ENCODE measurements around the gene DMWD. TPM values are rescaled to one million over a fixed set of nuclear protein-coding genes. Genes with fewer than 3 reads are reported as not detected.
A peak's percentile ranks its signal among the peaks of the same experiment; 100 is the strongest.

Gene DMWD
- total RNA-seq, 2 experiments from 2014 or later: 43.2 to 44.0 TPM

DNA sequence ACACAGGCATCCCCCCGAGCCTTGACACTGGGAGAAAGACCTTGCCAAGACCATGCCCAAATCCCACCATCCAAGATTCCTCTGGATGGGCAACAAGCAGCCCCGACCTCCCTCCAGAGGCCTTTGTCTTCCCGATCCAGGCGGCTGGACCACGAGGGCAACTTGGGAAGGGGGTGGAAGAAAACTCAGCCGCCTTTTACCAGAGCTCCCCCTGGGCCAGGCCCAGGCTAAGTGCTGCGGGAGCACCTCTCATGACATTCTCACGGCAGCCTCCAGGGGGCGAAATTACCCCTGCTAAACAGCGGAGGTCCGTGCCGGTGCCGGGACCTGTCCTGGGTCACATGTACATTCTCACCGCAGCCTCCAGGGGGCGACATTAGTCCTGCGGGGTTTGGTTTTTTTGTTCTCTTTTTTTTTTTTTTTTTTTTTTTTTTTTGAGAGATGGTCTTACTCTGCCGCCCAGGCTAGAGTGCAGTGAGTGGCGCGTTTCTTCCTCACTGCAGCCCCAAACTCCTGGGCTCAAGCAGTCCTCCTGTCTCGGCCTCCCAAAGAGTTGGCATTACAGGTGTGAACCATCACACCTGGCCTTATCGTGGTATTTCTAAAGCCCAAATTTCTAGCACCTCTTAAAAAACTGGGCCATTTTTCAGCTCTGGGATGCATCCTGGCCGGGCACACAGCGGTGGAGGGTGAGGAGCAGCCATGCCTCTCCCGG lies 24.5 kb upstream of the DMWD start:
- ChIA-PET CTCF (ENCODE audit: unreplicated experiment) (interaction anchor here (0.5 to 1.1 kb wide), 2 partner anchors 44 to 68 kb away, joined by 3 read pairs; no protein-coding TSS in a partner anchor), POLR2A (no interaction called here)
- DNase-seq (ENCODE audit: low spot score): peak; percentile 96
- intact Hi-C loops (cut with micrococcal nuclease; ENCODE audit: unreplicated experiment): loop anchor here (1.0 kb wide), 1 partner anchor 66 kb away; no protein-coding TSS in a partner anchor
- Histone ChIP-seq H3K79me2 (ENCODE audit: insufficient read depth, low read depth, low read length) (no peaks in the 10 kb centered on the region), H3K9me3 (ENCODE audit: low read length) (no peaks in the 10 kb centered on the region), H3K4me2 (ENCODE audit: low read length) (no peak overlapping the region), H3K36me3 (ENCODE audit: insufficient read depth, low read length) (peaks cover 45% of the 10 kb centered on the region), H3K4me3 (ENCODE audit: low read depth, low read length, poor library complexity, severe bottlenecking) (no peak overlapping the region), H3K4me1 (ENCODE audit: insufficient read depth, low read length, poor library complexity, severe bottlenecking) (peaks cover 5% of the 10 kb centered on the region), H2AFZ (ENCODE audit: low read length) (no peak overlapping the region), H4K20me1 (ENCODE audit: insufficient read depth, low read length) (no peaks in the 10 kb centered on the region), H3K27ac (ENCODE audit: low read depth, low read length, poor library complexity, severe bottlenecking) (no peak overlapping the region), H3K9me2 (ENCODE audit: insufficient read depth, low read length) (no peaks in the 10 kb centered on the region)
- no TSS peak for BruUV-seq (replicated peaks)
- no peak for TF ChIP-seq EZH2phosphoT487 (IDR thresholded peaks at IDR 0.05; ENCODE audit: borderline replicate concordance, low read depth, low read length)
- TF ChIP-seq, protein P1, sequence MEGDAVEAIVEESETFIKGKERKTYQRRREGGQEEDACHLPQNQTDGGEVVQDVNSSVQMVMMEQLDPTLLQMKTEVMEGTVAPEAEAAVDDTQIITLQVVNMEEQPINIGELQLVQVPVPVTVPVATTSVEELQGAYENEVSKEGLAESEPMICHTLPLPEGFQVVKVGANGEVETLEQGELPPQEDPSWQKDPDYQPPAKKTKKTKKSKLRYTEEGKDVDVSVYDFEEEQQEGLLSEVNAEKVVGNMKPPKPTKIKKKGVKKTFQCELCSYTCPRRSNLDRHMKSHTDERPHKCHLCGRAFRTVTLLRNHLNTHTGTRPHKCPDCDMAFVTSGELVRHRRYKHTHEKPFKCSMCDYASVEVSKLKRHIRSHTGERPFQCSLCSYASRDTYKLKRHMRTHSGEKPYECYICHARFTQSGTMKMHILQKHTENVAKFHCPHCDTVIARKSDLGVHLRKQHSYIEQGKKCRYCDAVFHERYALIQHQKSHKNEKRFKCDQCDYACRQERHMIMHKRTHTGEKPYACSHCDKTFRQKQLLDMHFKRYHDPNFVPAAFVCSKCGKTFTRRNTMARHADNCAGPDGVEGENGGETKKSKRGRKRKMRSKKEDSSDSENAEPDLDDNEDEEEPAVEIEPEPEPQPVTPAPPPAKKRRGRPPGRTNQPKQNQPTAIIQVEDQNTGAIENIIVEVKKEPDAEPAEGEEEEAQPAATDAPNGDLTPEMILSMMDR (conservative IDR thresholded peaks at IDR 0.05; ENCODE audit: low read length): peak; percentile 97

DNA sequence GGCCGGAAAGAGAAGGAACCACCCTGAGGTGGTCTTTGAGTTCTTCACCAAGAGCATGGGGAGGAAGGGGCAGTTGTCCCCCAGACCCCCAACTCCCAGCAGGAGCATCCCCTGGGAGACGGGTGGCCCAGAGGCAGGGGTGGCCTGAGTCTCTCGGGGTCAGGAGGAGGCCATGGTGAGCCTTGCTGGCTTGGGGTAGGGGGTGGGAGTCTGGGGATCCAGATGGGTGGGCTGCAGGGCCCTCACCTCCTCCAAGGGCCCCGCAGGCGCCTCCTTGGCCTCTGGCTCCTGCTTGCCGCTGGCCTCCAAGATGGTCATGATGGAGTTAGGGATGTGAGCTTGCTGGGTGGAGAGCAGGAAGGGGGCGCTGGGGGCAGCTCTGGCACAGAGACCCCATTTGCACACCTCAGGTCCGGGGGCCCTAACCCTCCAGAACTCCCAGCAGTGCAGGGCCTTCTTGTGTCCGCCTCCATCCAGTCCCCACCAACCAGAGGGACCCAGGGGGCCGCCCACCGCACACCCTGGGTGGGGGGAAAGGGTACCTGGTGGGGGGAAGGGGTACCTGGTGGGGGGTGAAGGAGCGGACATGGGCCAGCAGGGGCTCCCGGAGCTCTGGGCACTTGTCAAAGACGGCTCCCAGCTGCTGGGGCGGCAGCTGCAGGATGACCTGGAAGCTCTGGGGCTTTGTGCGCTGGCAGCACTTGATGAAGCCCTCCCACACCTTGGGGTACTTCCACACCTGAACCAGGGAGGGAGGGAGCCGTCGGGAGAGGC lies 23.8 kb upstream of the DMWD start:
- no TSS peak for BruUV-seq (replicated peaks)
- no peak for DNase-seq (ENCODE audit: low spot score)
- TF ChIP-seq EZH2phosphoT487 (IDR thresholded peaks at IDR 0.05; ENCODE audit: borderline replicate concordance, low read depth, low read length): no peak
- TF ChIP-seq, protein P1 (conservative IDR thresholded peaks at IDR 0.05; ENCODE audit: low read length): no peak
- Histone ChIP-seq H3K9me2 (ENCODE audit: insufficient read depth, low read length) (no peaks in the 10 kb centered on the region), H2AFZ (ENCODE audit: low read length) (no peak overlapping the region), H3K9me3 (ENCODE audit: low read length) (no peaks in the 10 kb centered on the region), H3K79me2 (ENCODE audit: insufficient read depth, low read depth, low read length) (no peaks in the 10 kb centered on the region), H3K4me3 (ENCODE audit: low read depth, low read length, poor library complexity, severe bottlenecking) (no peak overlapping the region), H3K4me2 (ENCODE audit: low read length) (no peak overlapping the region), H3K36me3 (ENCODE audit: insufficient read depth, low read length) (peaks cover 40% of the 10 kb centered on the region), H3K4me1 (ENCODE audit: insufficient read depth, low read length, poor library complexity, severe bottlenecking) (peaks cover 5% of the 10 kb centered on the region), H4K20me1 (ENCODE audit: insufficient read depth, low read length) (no peaks in the 10 kb centered on the region), H3K27ac (ENCODE audit: low read depth, low read length, poor library complexity, severe bottlenecking) (no peak overlapping the region)
- ChIA-PET POLR2A (no interaction called here), CTCF (ENCODE audit: unreplicated experiment) (interaction anchor here (0.5 to 1.1 kb wide), 2 partner anchors 44 to 68 kb away, joined by 3 read pairs; no protein-coding TSS in a partner anchor)
- intact Hi-C loops (cut with micrococcal nuclease; ENCODE audit: unreplicated experiment): loop anchor here (1.0 kb wide), 1 partner anchor 67 kb away; no protein-coding TSS in a partner anchor

Measured in OCI-LY7 (cell line).